KMS-11 (cell line): ENCODE measurements around the gene DLST.

Experiments
- H2AFZ ChIP-seq: fragments of 200-600 bp; sonication (generic); 2 replicates; pipeline ENCODE4 v1.6.1; 2016; ENCODE audit warnings: antibody characterized with exemption, mixed run types, low read depth
- H3K27ac ChIP-seq: fragments of 200-600 bp; sonication (generic); 2 replicates; pipeline ENCODE4 v1.6.1; 2016; ENCODE audit warnings: mild to moderate bottlenecking, mixed run types
- H3K27me3 ChIP-seq: fragments of 200-600 bp; sonication (generic); 2 replicates; pipeline ENCODE4 v1.6.1; 2017; ENCODE audit warnings: mild to moderate bottlenecking, low read depth, mixed run types, moderate library complexity; ENCODE audit not compliant: insufficient read depth
- H3K36me3 ChIP-seq: fragments of 200-600 bp; sonication (generic); 2 replicates; pipeline ENCODE4 v1.6.1; 2017; ENCODE audit warnings: mild to moderate bottlenecking, mixed run types; ENCODE audit not compliant: insufficient read depth
- H3K4me1 ChIP-seq: fragments of 200-600 bp; sonication (generic); 2 replicates; pipeline ENCODE4 v1.6.1; 2016; ENCODE audit warnings: mild to moderate bottlenecking, low read depth, mixed run types; ENCODE audit not compliant: poor library complexity, severe bottlenecking
- H3K4me2 ChIP-seq: fragments of 200-600 bp; sonication (generic); 2 replicates; pipeline ENCODE4 v1.7.0; 2016; ENCODE audit warnings: mild to moderate bottlenecking, mixed run types
- H3K4me3 ChIP-seq: fragments of 200-600 bp; sonication (generic); IDR thresholded peaks from 2 replicates; pipeline ENCODE4 v1.6.1; 2017; ENCODE audit warnings: low read depth, low read length, mixed read lengths; ENCODE audit not compliant: insufficient read depth
- H3K79me2 ChIP-seq: fragments of 200-600 bp; sonication (generic); 2 replicates; pipeline ENCODE4 v1.6.1; 2016; ENCODE audit warnings: low read depth, mixed run types; ENCODE audit not compliant: insufficient read depth
- H3K9ac ChIP-seq: fragments of 200-600 bp; sonication (generic); 2 replicates; pipeline ENCODE4 v1.6.1; 2016; ENCODE audit warnings: mild to moderate bottlenecking, mixed run types
- H4K20me1 ChIP-seq: fragments of 200-600 bp; sonication (generic); 2 replicates; pipeline ENCODE4 v1.6.1; 2016; ENCODE audit warnings: mild to moderate bottlenecking, mixed run types; ENCODE audit not compliant: insufficient read depth
- CTCF ChIP-seq: fragments of 200-600 bp; sonication (generic); conservative IDR thresholded peaks from 2 replicates; pipeline ENCODE4 v1.6.1; 2017; ENCODE audit warnings: low read depth, mild to moderate bottlenecking, antibody characterized with exemption, low read length, moderate library complexity, mixed read lengths

DLST gene

GRCh38 chr14:74898083-74898482 is 16.4 kb downstream of the DLST start:
- no peak overlapping the region for H3K4me3 ChIP-seq
- no peak for TF ChIP-seq CTCF
- no peaks in the 10 kb centered on the region for H3K4me1 ChIP-seq
- H3K27ac ChIP-seq, result no peak overlapping the region
- H3K4me2 ChIP-seq, result no peak overlapping the region
- H2AFZ ChIP-seq, result no peak overlapping the region
- no peaks in the 10 kb centered on the region for H3K79me2 ChIP-seq
- H3K36me3 ChIP-seq, result peaks cover 4% of the 10 kb centered on the region; the same call in 1 of the 2 replicates
- H4K20me1 ChIP-seq, result no peaks in the 10 kb centered on the region
- no peaks in the 10 kb centered on the region for H3K27me3 ChIP-seq
- no peak overlapping the region for H3K9ac ChIP-seq

- no peaks in the 10 kb centered on the region for H3K79me2 ChIP-seq
- H3K4me3 ChIP-seq, result no peak overlapping the region
- no peak overlapping the region for H3K4me2 ChIP-seq
- H3K27ac ChIP-seq, result no peak overlapping the region
- no peak overlapping the region for H2AFZ ChIP-seq
- H3K36me3 ChIP-seq, result peaks cover 4% of the 10 kb centered on the region; the same call in 1 of the 2 replicates
- H3K9ac ChIP-seq, result no peak overlapping the region
- no peaks in the 10 kb centered on the region for H4K20me1 ChIP-seq
- H3K27me3 ChIP-seq, result no peaks in the 10 kb centered on the region
- TF ChIP-seq CTCF, result no peak
- no peaks in the 10 kb centered on the region for H3K4me1 ChIP-seq
Observed at GRCh38 chr14:74898694-74899093, 17.0 kb downstream of the DLST start.

GRCh38 chr14:74902941-74903705 is 21.4 kb downstream of the DLST start:
- Histone ChIP-seq H3K9ac (no peak overlapping the region), H3K4me1 (no peaks in the 10 kb centered on the region), H3K27me3 (no peaks in the 10 kb centered on the region), H3K79me2 (no peaks in the 10 kb centered on the region), H2AFZ (no peak overlapping the region), H3K4me2 (no peak overlapping the region), H3K36me3 (peaks cover 4% of the 10 kb centered on the region; the same call in 1 of the 2 replicates), H4K20me1 (no peaks in the 10 kb centered on the region), H3K4me3 (no peak overlapping the region), H3K27ac (no peak overlapping the region)
- no peak for TF ChIP-seq CTCF

DNA sequence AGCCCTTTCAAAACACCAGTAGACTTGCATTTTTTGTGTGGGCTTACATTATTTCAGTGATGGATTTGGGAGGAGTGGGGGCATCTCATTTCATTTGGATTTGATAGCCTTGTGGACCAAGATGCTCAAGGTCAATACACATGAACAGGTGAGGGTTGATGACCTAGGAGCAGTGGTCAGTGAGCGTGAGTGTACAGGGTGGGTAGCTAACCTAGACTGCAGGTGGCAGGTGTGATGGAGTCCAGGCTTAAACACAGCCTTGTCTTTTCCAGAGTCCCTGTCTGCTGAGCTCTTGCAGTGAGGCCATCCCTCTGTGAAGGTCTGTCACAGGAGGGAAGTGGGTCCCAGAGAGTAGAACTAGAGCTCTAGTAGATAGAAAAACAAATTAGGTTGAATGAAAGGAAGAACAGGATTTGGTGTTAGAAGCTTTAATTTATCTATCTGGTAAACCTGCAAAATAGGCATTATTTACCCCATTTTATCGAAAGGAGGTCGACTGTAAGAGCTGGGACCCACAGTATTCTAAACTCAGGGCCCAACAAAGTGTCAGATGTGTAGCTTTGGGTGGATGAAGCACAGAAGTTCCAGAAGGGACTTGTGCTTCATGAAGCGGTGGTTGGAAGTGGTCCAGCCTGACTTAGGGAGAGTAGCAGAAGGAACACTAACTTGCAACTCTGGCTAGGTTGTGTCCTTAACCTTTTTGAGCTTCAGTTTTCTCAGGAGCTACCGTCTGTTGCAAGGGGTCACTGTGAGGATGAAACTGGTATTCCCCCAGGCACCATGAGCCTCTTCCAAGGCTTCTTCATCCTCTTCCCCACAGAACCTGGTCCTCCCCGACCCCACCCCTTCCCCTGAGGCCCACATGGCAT is 23.2 kb downstream of the DLST start:
- no peak overlapping the region for H3K27ac ChIP-seq
- H3K4me1 ChIP-seq, result no peaks in the 10 kb centered on the region
- H4K20me1 ChIP-seq, result no peaks in the 10 kb centered on the region
- H3K4me2 ChIP-seq, result no peak overlapping the region
- peaks cover 4% of the 10 kb centered on the region; the same call in 1 of the 2 replicates for H3K36me3 ChIP-seq
- TF ChIP-seq CTCF, result no peak
- no peaks in the 10 kb centered on the region for H3K27me3 ChIP-seq
- no peak overlapping the region for H3K4me3 ChIP-seq
- no peaks in the 10 kb centered on the region for H3K79me2 ChIP-seq
- H3K9ac ChIP-seq, result no peak overlapping the region
- no peak overlapping the region for H2AFZ ChIP-seq
